ENCODE measurements around the gene PRLR. TPM values are rescaled to one million over a fixed set of nuclear protein-coding genes. Genes with fewer than 3 reads are reported as not detected.

The PRLR gene
- total RNA-seq, 1 donor from 2014 or later: 5.7 TPM

DNA sequence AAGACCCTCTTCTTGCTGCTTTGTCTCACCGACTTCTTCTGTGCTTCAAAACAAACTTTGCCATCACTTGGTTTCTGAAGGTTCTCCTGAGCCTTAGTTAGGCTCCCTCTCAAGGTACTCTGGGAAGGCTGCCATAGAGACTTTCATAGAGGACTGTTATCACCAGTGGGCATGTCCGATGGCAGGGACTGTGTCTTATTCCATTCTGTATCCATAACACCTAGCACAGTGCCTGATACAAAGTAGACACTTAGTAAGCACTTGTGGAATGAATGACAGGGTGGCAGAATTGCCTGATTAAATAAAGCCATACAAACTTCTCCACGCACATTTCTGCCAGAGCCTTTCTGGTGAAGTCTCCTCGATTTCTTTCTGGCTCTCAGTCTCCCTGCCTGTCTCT lies 215.2 kb downstream of the PRLR start:
- TF ChIP-seq, protein P1, sequence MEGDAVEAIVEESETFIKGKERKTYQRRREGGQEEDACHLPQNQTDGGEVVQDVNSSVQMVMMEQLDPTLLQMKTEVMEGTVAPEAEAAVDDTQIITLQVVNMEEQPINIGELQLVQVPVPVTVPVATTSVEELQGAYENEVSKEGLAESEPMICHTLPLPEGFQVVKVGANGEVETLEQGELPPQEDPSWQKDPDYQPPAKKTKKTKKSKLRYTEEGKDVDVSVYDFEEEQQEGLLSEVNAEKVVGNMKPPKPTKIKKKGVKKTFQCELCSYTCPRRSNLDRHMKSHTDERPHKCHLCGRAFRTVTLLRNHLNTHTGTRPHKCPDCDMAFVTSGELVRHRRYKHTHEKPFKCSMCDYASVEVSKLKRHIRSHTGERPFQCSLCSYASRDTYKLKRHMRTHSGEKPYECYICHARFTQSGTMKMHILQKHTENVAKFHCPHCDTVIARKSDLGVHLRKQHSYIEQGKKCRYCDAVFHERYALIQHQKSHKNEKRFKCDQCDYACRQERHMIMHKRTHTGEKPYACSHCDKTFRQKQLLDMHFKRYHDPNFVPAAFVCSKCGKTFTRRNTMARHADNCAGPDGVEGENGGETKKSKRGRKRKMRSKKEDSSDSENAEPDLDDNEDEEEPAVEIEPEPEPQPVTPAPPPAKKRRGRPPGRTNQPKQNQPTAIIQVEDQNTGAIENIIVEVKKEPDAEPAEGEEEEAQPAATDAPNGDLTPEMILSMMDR (IDR thresholded peaks at IDR 0.05; ENCODE audit: unreplicated experiment): no peak
- peaks cover 7% of the 10 kb centered on the region for H3K9me3 Mint-ChIP-seq (ENCODE audit: low read depth)

DNA sequence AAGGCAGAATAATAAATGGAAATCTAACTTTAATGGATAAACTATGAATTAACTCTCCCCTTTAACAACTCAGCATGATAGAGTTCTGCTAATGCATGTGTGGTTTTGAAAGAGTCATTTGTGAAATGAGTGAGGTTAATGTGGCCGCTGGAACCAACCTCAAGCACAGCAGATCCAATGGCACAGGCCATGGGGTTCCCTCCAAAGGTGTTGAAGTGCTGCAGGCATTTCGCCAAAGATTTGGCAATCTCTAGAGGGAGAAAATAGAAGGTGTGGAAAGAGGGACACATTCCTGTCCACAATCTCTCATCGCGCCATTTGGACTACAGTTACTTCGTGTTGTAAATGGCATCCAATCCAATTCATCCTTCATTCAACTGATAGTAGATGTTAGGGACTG lies 217.5 kb downstream of the PRLR start:
- TF ChIP-seq, protein P1 (IDR thresholded peaks at IDR 0.05; ENCODE audit: unreplicated experiment): no peak
- H3K9me3 Mint-ChIP-seq (ENCODE audit: low read depth): peaks cover 2% of the 10 kb centered on the region
- no peaks in the 10 kb centered on the region for H3K27me3 Mint-ChIP-seq
- no peak overlapping the region for H3K27ac Mint-ChIP-seq
- no peak overlapping the region for H3K4me3 Mint-ChIP-seq (ENCODE audit: low read depth)
- no peaks in the 10 kb centered on the region for H3K4me1 Mint-ChIP-seq (ENCODE audit: low read depth)
- H3K36me3 Mint-ChIP-seq (ENCODE audit: insufficient read depth): no peaks in the 10 kb centered on the region
- no peak for DNase-seq (ENCODE audit: low spot score, unreplicated experiment)

More for the DNA sequence above, 215.2 kb downstream of the PRLR start:
- no peak overlapping the region for H3K27ac Mint-ChIP-seq
- no peak for DNase-seq (ENCODE audit: low spot score, unreplicated experiment)
- H3K4me3 Mint-ChIP-seq (ENCODE audit: low read depth): no peak overlapping the region
- H3K27me3 Mint-ChIP-seq: no peaks in the 10 kb centered on the region
- H3K4me1 Mint-ChIP-seq (ENCODE audit: low read depth): no peaks in the 10 kb centered on the region
- no peaks in the 10 kb centered on the region for H3K36me3 Mint-ChIP-seq (ENCODE audit: insufficient read depth)

DNA sequence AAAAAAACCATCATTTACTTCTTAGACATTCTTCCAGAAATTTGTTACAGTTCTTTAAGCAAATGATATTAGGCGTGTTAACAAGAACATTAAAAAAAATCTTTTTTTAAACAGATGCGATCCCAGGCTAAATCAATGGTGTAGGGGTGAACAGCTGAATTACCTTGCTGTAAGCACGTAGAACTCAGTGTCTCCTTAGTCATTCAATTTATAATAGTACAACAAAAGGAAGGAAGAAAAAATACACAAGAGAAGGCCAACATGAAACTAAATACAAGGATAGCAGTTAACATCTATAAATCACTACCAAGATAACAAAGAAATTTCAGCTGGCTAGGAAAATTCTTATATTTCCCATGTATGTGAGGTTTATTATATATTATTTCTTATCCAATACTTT lies 217.9 kb downstream of the PRLR start:
- no peaks in the 10 kb centered on the region for H3K27me3 Mint-ChIP-seq
- no peaks in the 10 kb centered on the region for H3K9me3 Mint-ChIP-seq (ENCODE audit: low read depth)
- H3K4me1 Mint-ChIP-seq (ENCODE audit: low read depth): no peaks in the 10 kb centered on the region
- H3K4me3 Mint-ChIP-seq (ENCODE audit: low read depth): no peak overlapping the region
- TF ChIP-seq, protein P1 (IDR thresholded peaks at IDR 0.05; ENCODE audit: unreplicated experiment): no peak
- H3K27ac Mint-ChIP-seq: no peak overlapping the region
- DNase-seq (ENCODE audit: low spot score, unreplicated experiment): no peak
- no peaks in the 10 kb centered on the region for H3K36me3 Mint-ChIP-seq (ENCODE audit: insufficient read depth)

DNA sequence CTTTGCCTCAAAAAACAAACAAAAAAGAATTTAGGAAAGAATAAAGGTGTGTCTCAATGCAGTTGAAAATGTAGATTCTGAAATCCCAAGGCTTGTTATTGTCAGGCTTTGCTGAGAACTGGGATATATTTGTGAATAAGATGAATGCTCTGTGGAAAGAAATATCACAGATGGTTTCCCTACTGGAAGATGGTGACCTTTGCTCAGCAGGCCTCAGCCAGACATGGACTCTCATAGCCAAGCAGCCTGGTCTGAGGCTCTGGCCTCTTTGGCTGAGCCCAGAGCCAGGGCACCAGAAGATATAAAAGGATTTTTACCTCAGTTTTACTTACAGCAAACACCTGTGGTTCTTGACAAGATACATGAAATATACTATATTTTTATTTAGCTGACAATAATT lies 219.6 kb downstream of the PRLR start:
- Mint-ChIP-seq H3K27me3 (no peaks in the 10 kb centered on the region), H3K4me3 (ENCODE audit: low read depth) (no peak overlapping the region), H3K4me1 (ENCODE audit: low read depth) (no peaks in the 10 kb centered on the region), H3K36me3 (ENCODE audit: insufficient read depth) (no peaks in the 10 kb centered on the region), H3K9me3 (ENCODE audit: low read depth) (no peaks in the 10 kb centered on the region), H3K27ac (no peak overlapping the region)
- DNase-seq (ENCODE audit: low spot score, unreplicated experiment): no peak
- TF ChIP-seq, protein P1 (IDR thresholded peaks at IDR 0.05; ENCODE audit: unreplicated experiment): no peak

DNA sequence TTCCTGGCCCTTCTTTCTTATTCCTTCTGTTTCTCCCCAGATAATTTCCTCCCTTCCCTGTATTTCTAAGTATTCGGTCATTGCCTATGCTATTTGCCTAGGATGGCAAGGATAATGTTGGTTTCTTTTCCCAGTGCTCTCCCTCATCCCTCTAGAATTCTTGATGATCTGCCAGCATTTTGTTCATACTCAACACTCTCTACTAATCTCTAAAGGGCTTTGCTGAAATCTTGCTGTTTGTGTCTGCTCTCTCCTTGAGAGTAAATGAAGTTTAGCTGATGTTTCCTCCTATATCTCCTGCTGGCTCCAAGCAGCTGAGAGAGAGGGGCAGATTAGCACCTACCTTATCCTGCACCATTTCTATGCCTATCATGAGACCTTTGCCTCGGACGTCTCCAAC lies 220.6 kb downstream of the PRLR start:
- TF ChIP-seq, protein P1 (IDR thresholded peaks at IDR 0.05; ENCODE audit: unreplicated experiment): no peak
- H3K4me1 Mint-ChIP-seq (ENCODE audit: low read depth): no peaks in the 10 kb centered on the region
- H3K27me3 Mint-ChIP-seq: peaks cover 4% of the 10 kb centered on the region

More for the DNA sequence above, 220.6 kb downstream of the PRLR start:
- DNase-seq (ENCODE audit: low spot score, unreplicated experiment): no peak
- Mint-ChIP-seq H3K9me3 (ENCODE audit: low read depth) (no peaks in the 10 kb centered on the region), H3K27ac (no peak overlapping the region), H3K4me3 (ENCODE audit: low read depth) (no peak overlapping the region), H3K36me3 (ENCODE audit: insufficient read depth) (no peaks in the 10 kb centered on the region)

Data from progenitor cell of endocrine pancreas (in vitro differentiated cells).